OCI-LY7 (cell line): Measurements from ENCODE around the gene FOXM1.

Experiments used
- CTCF ChIP-seq: fragments of 200-600 bp; sonication (generic); conservative IDR thresholded peaks from 2 replicates; pipeline ENCODE4 v1.5.1; 2014; ENCODE audit warnings: mild to moderate bottlenecking, antibody characterized with exemption, low read length, moderate library complexity, mixed read lengths
- EZH2phosphoT487 ChIP-seq: fragments of 200-600 bp; sonication (generic); IDR thresholded peaks from 2 replicates; pipeline ENCODE4 v1.6.1; 2018; ENCODE audit warnings: low read depth, borderline replicate concordance, mild to moderate bottlenecking, mixed run types, antibody characterized with exemption, low read length, moderate library complexity, mixed read lengths

- no peak for TF ChIP-seq CTCF
- no peak for TF ChIP-seq EZH2phosphoT487
Observed at GRCh38 chr12:2824541-2824940, 52.4 kb downstream of the FOXM1 start.
